ENCODE measurements around the gene TPSB2.
A peak's percentile ranks its signal among the peaks of the same experiment; 100 is the strongest.

The TPSB2 gene

DNA sequence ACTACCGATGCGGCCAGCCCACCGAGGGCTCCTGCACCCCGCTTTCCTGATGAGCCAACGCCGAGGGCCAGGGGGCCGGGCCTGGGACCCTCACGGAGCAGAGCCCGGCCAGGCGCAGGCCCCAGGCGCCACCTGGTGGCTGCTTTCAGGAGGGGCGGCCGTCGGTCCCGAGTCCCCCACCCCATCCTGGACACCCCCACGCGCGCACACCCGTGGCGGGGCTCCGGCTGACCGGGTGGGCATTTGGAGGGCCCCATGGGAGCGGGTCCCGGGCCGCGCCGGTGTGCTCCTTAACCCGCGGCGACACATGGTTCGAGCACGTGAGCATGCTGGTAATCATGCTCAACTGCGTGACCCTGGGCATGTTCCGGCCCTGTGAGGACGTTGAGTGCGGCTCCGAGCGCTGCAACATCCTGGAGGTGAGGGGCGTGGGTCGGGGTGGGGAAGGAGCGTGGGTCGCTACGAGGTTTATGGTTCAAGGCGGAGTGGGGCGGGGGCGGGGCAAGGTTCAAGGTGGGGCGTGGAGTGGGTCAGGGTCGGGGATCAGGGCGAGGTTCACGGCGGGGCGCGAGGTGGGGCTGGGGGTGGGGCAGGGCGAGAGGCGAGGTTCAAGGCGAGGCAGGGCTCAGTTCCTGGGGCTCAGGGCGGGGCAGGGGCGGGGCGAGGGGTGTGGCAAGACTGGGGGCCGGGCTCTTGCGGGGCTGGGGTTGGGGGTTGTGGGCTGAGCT is 35.2 kb downstream of the TPSB2 start:
- H3K27me3 ChIP-seq (ENCODE audit: insufficient read depth, low read length, poor library complexity): no peaks in the 10 kb centered on the region

DNA sequence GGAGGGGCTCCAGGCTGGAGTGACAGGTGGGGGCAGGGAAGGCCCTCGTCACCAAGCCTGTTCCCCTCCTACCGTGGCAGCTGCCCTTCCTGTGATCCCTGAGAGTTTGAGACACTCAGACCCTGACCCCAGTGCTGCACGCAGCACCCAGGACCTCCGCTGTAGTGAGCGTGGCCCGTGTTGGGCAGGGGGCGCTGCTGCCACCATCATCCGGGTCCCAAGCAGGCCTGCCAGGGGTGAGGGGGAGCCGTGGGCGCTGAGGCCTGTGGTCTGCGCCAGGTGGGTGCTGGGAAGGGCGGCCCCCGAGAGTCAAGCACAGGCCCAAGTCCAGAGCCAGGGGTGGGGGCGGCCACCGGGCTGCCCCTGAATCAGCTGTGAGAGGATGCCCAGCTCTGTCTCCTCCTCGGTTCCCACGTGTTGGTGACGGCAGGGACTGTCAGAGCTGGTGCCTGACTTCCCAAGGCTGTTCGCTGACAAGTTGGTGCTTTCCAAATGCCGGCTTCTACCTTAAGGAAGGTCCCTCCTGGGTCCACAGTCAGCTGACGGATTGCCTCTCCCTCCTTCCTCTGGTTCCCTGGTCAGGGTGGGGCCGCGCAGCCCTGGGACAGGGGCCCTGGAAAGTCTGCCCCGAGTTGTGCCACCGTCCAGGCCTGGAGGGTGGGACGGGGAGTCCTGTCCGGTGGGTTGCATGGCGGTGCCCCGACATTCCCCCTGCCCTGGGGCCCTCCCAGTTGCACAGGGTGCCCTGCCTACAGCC is 36.0 kb downstream of the TPSB2 start:
- no peak for ATAC-seq (ENCODE audit: insufficient read depth, low read depth)
- Histone ChIP-seq H3K4me1 (ENCODE audit: insufficient read depth, low read length) (no peaks in the 10 kb centered on the region), H2AFZ (ENCODE audit: low read depth, low read length) (no peak overlapping the region), H3K4me2 (ENCODE audit: insufficient read depth, low read length) (no peak overlapping the region), H4K20me1 (ENCODE audit: insufficient read depth, low read length) (peaks cover 14% of the 10 kb centered on the region), H3K9me3 (ENCODE audit: insufficient read depth, low read length, severe bottlenecking) (no peaks in the 10 kb centered on the region), H3K27ac (ENCODE audit: low read length) (no peak overlapping the region), H3K9ac (ENCODE audit: low read depth, low read length) (no peak overlapping the region), H3K4me3 (ENCODE audit: low read depth in 1 of 2, low read length in 2 of 2) (no peak overlapping the region), H3K36me3 (ENCODE audit: insufficient read depth, low read length) (no peaks in the 10 kb centered on the region), H3K79me2 (ENCODE audit: insufficient read depth, low read length) (no peaks in the 10 kb centered on the region), H3K27me3 (ENCODE audit: insufficient read depth, low read length, poor library complexity) (no peaks in the 10 kb centered on the region)
- DNase-seq: no peak
- TF ChIP-seq, protein P1, sequence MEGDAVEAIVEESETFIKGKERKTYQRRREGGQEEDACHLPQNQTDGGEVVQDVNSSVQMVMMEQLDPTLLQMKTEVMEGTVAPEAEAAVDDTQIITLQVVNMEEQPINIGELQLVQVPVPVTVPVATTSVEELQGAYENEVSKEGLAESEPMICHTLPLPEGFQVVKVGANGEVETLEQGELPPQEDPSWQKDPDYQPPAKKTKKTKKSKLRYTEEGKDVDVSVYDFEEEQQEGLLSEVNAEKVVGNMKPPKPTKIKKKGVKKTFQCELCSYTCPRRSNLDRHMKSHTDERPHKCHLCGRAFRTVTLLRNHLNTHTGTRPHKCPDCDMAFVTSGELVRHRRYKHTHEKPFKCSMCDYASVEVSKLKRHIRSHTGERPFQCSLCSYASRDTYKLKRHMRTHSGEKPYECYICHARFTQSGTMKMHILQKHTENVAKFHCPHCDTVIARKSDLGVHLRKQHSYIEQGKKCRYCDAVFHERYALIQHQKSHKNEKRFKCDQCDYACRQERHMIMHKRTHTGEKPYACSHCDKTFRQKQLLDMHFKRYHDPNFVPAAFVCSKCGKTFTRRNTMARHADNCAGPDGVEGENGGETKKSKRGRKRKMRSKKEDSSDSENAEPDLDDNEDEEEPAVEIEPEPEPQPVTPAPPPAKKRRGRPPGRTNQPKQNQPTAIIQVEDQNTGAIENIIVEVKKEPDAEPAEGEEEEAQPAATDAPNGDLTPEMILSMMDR (IDR thresholded peaks at IDR 0.05; ENCODE audit: borderline replicate concordance, extremely low read depth, low read length, poor library complexity, severe bottlenecking): no peak
- TF ChIP-seq EZH2 (IDR thresholded peaks at IDR 0.05; ENCODE audit: borderline replicate concordance, low read depth, low read length, severe bottlenecking): no peak

More for the DNA sequence above, 35.2 kb downstream of the TPSB2 start:
- Histone ChIP-seq H3K9ac (ENCODE audit: low read depth, low read length) (no peak overlapping the region), H3K79me2 (ENCODE audit: insufficient read depth, low read length) (no peaks in the 10 kb centered on the region), H3K36me3 (ENCODE audit: insufficient read depth, low read length) (no peaks in the 10 kb centered on the region), H3K4me3 (ENCODE audit: low read depth in 1 of 2, low read length in 2 of 2) (no peak overlapping the region), H4K20me1 (ENCODE audit: insufficient read depth, low read length) (peaks cover 14% of the 10 kb centered on the region; the same call in 1 of the 2 replicates), H3K27ac (ENCODE audit: low read length) (no peak overlapping the region), H2AFZ (ENCODE audit: low read depth, low read length) (no peak overlapping the region), H3K4me2 (ENCODE audit: insufficient read depth, low read length) (no peak overlapping the region), H3K9me3 (ENCODE audit: insufficient read depth, low read length, severe bottlenecking) (no peaks in the 10 kb centered on the region), H3K4me1 (ENCODE audit: insufficient read depth, low read length) (no peaks in the 10 kb centered on the region)
- ATAC-seq (ENCODE audit: insufficient read depth, low read depth) (peak; percentile 47; the same call in 1 of the 3 replicates), DNase-seq (peak; percentile 16)
- TF ChIP-seq, protein P1 (IDR thresholded peaks at IDR 0.05; ENCODE audit: borderline replicate concordance, extremely low read depth, low read length, poor library complexity, severe bottlenecking): peak; percentile 68
- TF ChIP-seq EZH2 (IDR thresholded peaks at IDR 0.05; ENCODE audit: borderline replicate concordance, low read depth, low read length, severe bottlenecking): no peak

DNA sequence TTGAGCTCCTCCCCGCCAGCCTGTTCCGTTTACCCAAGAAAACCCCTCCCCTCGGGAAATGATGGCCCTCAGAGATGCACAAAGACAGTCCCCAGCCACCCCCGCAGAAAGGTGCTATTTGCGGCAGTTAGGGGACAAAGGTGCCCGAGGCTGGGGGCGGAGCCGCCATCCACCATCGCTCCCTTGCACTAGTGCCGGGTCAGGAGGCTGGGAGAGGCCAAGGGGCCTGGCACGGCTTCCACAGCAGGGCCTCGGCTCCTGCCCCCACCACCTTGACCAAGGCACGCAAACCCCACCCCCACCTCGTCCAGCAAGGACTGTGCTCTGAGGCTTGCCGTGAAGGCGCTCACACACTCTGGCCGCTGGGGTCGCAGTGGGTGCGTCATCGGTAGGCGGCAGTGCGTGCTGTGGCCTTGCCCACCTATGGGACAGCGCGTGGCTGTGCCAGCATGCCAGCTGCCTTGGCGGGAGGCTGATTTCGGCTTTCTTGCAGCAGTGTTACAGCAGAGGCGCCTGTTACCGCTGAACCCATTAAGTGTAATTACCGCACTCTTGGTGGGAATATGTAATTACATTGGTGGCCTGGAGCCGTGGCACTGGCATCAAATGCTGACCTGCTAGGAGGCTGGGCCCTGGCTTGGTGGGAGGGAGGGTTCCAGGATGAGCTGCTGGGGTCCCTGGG is 36.7 kb downstream of the TPSB2 start:
- Histone ChIP-seq H3K4me1 (ENCODE audit: insufficient read depth, low read length) (no peaks in the 10 kb centered on the region), H2AFZ (ENCODE audit: low read depth, low read length) (no peak overlapping the region), H3K27me3 (ENCODE audit: insufficient read depth, low read length, poor library complexity) (no peaks in the 10 kb centered on the region), H3K27ac (ENCODE audit: low read length) (no peak overlapping the region), H3K79me2 (ENCODE audit: insufficient read depth, low read length) (no peaks in the 10 kb centered on the region), H3K4me2 (ENCODE audit: insufficient read depth, low read length) (no peak overlapping the region), H3K36me3 (ENCODE audit: insufficient read depth, low read length) (no peaks in the 10 kb centered on the region), H3K9me3 (ENCODE audit: insufficient read depth, low read length, severe bottlenecking) (no peaks in the 10 kb centered on the region), H3K9ac (ENCODE audit: low read depth, low read length) (no peak overlapping the region), H3K4me3 (ENCODE audit: low read depth in 1 of 2, low read length in 2 of 2) (no peak overlapping the region), H4K20me1 (ENCODE audit: insufficient read depth, low read length) (peaks cover 14% of the 10 kb centered on the region)
- ATAC-seq (ENCODE audit: insufficient read depth, low read depth) (no peak), DNase-seq (no peak)
- TF ChIP-seq, protein P1 (IDR thresholded peaks at IDR 0.05; ENCODE audit: borderline replicate concordance, extremely low read depth, low read length, poor library complexity, severe bottlenecking): no peak
- no peak for TF ChIP-seq EZH2 (IDR thresholded peaks at IDR 0.05; ENCODE audit: borderline replicate concordance, low read depth, low read length, severe bottlenecking)
